ENCODE results near the gene TNFRSF12A.

The TNFRSF12A gene

GRCh38 chr16:2986623-2987188 lies 33.5 kb upstream of the TNFRSF12A start:
- no peak for DNase-seq

GRCh38 chr16:2987286-2987685 lies 32.9 kb upstream of the TNFRSF12A start:
- no peak for DNase-seq

GRCh38 chr16:2987833-2988232 lies 32.3 kb upstream of the TNFRSF12A start:
- DNase-seq, result no peak

- no peak for DNase-seq
Measured at GRCh38 chr16:2988590-2989099, 31.5 kb upstream of the TNFRSF12A start.

- no peak for DNase-seq
Measured at GRCh38 chr16:2990891-2991290, 29.3 kb upstream of the TNFRSF12A start.

GRCh38 chr16:2991566-2992261 lies 28.5 kb upstream of the TNFRSF12A start:
- DNase-seq, result no peak

GRCh38 chr16:2992383-2993081 lies 27.6 kb upstream of the TNFRSF12A start:
- DNase-seq, result no peak

- no peak for DNase-seq
Measured at GRCh38 chr16:2996298-2996697, 23.9 kb upstream of the TNFRSF12A start.

GRCh38 chr16:2999929-3000328 lies 20.2 kb upstream of the TNFRSF12A start:
- no peak for DNase-seq

- no peak for DNase-seq
Measured at GRCh38 chr16:3000540-3000939, 19.6 kb upstream of the TNFRSF12A start.

GRCh38 chr16:3001316-3001715 lies 18.9 kb upstream of the TNFRSF12A start:
- DNase-seq, result no peak

GRCh38 chr16:3003582-3004270 lies 16.4 kb upstream of the TNFRSF12A start:
- DNase-seq, result peak; percentile 99 to 100

GRCh38 chr16:3004319-3004718 lies 15.8 kb upstream of the TNFRSF12A start:
- DNase-seq, result peak in 1 of 2 donors; percentile 42

- peak in 1 of 2 donors; percentile 46 for DNase-seq
Measured at GRCh38 chr16:3004781-3005284, 15.3 kb upstream of the TNFRSF12A start.

- DNase-seq, result peak; percentile 16 to 42
Measured at GRCh38 chr16:3007059-3007956, 12.9 kb upstream of the TNFRSF12A start.

- DNase-seq, result peak; percentile 67 to 84
Measured at GRCh38 chr16:3007957-3008689, 12.0 kb upstream of the TNFRSF12A start.

GRCh38 chr16:3008690-3009037 lies 11.5 kb upstream of the TNFRSF12A start:
- DNase-seq, result peak in 1 of 2 donors; percentile 35

- DNase-seq, result no peak
Measured at GRCh38 chr16:3009568-3010390, 10.4 kb upstream of the TNFRSF12A start.

- DNase-seq, result no peak
Measured at GRCh38 chr16:3010510-3010909, 9.7 kb upstream of the TNFRSF12A start.

- DNase-seq, result no peak
Measured at GRCh38 chr16:3012246-3012645, 7.9 kb upstream of the TNFRSF12A start.

Data from inflammatory macrophage (primary cell).